NCI-H1436 treated with DMSO at 0.1 percent for 48 hours (cell line): Measurements from ENCODE around the gene GZMB.
A peak's percentile ranks its signal among the peaks of the same experiment; 100 is the strongest.
"Not testable (repeated sequence)": the region's sequence is repeated elsewhere in the genome, so short reads cannot be mapped to it uniquely, and the experiment has no call there.

Experiments
- DNase-seq: peaks from one replicate; lab custom pipeline; 2025; lab: John Stamatoyannopoulos, UW

GZMB gene, protein sequence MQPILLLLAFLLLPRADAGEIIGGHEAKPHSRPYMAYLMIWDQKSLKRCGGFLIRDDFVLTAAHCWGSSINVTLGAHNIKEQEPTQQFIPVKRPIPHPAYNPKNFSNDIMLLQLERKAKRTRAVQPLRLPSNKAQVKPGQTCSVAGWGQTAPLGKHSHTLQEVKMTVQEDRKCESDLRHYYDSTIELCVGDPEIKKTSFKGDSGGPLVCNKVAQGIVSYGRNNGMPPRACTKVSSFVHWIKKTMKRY

DNA sequence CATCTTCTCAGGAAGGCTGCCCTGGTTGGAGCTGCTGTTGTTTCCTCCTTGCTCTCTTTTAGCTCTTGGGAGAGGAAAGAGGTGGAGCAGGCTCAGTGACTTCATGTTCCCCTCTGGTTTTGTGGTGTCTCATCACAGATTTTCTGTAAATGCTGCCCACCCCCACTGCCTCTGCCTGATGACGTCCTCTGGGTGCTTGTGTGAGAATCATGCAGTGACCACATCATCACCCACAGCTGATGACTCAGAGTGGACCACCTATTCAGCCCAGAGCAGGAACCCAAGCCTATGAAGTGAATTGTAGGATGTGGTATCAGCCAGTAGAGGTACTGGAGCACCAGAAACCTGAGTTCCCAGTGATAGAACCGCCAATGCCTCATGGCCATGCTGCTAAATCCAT lies at the start of gene GZMB:
GZMB (minus strand) TSS at position 33 of the 400 bp plus-strand sequence; CDS start at position 3, 30 bp downstream.
- no peak for DNase-seq

DNA sequence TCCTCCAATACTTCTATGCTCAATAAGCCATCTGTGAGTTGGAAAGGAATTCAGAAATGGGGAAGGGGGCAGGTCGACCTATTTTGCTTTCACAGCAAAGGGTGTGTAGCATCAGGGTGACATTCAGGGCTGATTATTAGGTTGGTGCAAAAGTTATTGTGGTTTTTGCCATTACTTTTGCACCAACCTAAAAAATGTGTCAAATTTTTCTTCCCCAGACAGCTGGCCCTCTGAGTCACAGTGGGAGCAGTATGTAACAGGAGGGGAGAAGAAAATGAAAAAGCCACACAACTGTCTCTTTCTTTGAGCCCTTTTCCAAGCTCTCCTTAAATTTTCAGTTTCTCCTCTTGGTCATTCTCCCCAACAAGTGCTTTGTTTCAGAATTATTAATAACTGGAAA lies 47.1 kb upstream of the GZMB start:
- DNase-seq: no peak

DNA sequence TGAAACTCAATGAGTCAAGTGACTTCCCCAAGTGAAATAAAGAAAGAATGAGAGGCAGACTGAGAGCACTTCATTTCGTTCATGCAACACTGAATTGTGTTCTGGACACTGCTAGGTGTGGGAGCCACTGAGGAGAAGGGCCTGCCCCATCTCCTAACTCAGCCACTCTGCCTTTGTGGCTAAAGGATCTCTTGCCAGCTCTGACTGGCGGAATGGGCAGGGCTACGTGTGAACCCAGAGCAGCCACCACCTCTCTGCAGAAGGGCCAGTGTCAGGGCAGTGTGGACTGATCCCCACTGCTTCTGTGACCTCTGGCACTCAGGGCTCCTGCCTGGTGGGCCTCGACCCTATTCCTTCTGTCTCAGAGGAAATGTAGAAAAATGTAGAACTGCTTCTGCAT lies 46.5 kb upstream of the GZMB start:
- no peak for DNase-seq

DNA sequence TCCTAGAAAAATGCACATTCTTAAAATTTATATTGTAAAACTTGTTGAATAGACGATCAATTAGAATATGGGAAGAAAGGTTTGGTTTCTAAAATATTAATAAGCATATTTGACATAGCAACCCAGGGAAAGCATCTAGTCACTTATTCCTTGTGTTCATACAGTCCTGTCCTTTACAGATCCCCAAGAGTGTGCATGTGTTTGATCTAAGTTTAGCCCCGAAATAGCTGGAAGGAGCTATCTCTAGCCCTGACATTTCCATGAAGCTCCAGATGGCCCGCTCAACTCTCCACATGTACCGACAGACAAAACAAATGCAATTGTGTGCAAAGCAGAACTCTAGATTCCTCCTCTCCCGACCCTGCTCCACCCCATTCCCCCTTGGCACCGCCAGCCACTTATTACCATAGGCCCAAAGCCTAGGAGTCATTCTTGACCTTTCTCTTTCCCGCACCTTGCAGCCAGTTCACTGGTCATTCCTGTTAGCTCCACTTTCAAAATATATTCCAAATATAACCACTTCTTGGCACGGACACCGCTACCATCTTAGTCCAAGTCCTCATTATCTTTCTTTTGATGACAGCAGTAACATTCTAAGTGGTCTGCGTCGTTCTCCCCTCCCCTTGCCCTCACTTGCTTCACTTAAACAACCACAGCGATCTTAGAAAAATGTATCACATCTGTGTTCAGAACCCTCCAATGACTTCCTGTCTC lies 45.4 kb upstream of the GZMB start:
- DNase-seq: no peak

DNA sequence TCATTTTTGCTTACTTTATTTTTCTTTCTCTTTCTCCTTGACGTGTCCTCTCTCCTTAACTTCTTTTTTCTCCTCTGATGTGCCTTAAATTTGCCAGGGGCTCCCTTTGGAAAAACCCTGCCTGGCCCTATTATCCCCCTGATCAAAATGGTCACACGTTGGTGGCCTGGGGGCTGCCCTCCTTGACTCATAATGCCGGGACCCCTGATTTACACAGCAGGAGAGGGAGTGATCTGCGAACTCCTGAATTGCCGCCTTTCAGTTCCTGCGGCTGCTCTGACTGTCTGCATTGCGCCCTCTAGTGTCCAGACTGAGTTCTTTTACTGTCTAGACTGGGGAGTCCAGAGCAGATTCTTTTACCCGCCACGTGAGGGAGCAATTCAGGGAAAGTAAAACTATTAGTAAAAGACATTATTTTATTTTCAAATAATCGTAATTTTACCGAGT lies 44.8 kb upstream of the GZMB start:
- DNase-seq: peak; percentile 33

DNA sequence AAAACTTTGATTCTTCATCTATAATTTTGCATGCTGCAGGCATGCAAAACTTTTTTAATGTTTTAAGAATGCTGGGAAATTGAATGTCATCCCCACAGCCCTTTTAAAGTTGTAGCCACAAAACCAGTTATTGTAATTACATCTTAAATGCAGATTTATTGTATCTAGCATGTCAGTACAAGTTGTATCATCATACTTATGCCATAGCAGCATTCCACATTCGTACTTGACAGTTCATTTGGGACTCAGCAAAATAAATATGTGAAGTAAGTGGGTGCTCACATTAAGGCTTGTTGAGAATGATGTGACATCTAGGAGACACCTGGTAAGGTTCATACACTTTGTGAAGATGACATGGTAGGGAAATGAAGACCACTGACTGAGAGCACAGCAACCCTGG lies 44.0 kb upstream of the GZMB start:
- no peak for DNase-seq

DNA sequence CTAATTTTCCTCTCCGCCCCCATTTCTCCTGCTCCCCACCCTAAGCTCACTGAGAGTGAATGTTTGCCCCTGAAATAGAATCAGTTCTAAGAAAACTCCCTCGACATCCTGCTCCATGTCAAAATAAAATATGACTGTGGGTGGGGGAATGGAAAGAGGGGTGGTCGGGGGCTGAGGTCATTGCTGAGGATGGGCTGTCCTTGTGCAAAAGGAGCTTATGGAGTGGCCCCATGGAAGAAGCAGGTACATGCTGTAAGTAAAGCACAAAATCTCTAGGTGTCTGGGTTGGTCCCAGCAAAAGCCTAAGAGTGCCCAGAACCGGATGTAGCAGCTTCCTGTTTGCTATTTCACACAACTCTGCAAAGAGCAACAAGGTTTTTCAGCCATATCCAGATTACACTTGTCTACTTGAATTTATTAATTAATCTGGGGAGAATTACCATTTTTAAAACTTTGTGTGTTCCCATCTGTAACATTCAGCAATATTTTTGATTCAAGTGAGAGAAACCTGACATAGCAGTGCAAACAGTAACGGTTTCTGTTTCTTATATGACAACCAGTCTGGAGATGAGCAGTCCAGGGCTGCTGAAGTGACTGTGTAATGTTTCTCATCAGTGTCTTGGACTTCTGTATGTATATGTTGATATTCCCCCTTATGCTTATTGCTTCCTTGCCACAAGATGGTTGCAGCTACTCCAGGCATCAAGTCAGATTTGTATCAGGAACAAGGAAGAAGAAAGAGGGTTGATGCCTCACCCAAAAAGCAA lies 40.4 kb upstream of the GZMB start:
- no peak for DNase-seq

DNA sequence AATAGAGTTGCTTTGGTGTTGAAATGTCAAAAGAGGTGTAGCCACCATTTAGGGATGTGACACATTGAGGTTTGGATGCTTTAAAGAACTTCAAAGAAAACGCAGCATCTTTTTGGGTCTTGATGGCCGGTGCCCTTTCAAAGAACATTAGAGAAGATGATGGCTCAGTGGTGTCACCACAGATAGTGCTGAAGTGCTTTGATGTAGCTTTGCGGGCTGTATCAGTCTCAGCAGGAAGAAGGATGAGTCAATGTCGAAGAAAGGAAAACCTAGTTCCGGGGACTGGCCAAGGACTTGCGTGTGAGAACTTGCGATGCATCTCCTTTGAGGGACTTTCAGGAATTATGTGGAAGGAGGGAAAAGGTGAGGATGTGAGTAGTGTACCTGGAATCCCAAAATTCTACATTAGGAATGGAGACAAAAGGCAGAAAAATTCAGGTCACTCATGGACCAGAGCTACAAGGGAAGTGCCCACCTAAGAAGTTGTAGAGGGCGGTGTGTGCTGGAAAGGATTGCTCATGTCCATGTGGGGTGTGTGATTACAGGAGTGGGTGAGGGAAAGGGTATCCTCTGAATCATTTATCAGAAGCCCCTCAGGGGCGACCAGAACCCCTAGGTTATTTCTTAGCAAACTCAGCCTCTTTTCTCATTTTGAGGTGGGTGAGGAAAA lies 39.7 kb upstream of the GZMB start:
- no peak for DNase-seq

DNA sequence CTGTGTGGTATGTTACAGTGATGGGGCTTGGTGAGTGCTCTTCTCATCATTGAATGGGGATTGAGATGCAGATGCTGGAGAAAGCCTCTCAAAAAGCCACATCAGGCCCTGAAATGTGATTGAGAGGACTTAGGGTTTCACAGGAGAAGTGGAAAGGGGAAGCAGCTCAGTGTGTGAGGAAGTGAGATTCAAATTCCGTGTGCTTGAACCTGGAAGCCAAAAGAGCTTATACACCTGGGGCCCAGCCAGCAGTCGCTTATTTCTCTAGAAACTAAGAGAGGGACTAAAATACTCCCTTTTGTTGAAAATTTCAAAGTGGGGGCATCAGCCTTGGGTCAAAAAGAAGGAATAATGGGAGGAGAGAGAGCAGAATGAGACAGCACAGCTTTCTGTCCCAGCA lies 39.1 kb upstream of the GZMB start:
- no peak for DNase-seq

DNA sequence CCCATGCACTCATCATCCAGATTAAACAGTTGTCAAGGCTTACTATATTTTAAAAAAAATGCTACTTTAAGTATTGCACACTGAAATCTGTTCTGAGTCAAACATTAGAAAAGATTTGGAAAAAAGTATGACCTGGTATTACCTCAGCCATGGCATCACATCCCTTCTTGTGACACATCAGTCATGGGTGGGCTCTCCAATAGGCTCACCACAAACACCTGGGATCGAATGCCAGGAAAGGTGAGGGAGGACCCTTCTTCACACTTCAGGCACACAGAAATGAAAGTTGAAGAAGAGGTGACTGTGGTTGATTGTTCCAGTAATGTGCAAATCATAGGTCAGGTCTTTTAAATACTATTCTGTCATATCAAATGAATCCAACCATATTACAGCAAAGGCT lies 36.6 kb upstream of the GZMB start:
- no peak for DNase-seq

DNA sequence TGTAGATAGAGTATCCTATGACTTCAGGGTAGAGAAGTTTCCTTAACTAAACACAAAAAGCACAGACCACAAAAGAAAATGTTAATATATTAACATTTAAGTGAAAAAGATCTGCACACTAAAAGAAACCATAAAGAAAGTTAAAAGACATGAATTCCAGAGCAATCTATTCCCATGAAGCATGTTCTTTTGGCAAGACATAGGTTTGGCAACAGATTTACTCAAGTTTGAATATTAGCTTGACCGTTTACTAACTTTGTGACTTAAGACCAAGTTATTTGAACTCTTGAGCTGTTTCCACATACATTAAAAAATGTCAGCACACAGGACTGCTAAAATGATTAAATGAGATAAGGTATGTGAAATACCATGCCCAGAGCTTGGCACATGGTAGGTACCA lies 35.7 kb upstream of the GZMB start:
- DNase-seq: no peak

DNA sequence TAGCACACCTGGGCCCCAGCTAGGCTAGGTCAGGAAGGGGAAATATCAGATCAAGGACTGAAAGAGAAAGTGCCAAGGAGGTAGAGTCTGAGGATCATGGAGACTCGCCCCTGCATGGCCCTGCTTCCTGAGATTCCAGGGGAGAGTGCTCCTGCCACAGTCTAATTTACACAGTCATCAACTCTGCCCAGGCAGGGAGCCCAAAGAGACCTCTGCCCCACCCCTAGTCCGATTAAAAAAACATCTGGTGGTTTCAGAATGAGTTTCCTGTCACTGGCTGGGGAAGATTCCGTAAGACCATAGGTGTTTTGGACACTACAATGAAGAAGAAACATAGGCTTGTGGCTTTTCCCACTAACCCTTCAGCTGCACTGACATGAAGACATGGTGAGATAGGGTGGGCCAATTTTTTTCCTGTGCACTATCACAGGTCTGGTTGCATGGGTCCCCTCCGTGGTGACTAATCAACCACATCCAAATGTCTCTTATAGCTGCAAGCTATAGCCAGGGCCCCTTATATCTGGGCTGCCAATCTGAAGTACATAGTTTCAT lies 31.5 kb upstream of the GZMB start:
- no peak for DNase-seq

DNA sequence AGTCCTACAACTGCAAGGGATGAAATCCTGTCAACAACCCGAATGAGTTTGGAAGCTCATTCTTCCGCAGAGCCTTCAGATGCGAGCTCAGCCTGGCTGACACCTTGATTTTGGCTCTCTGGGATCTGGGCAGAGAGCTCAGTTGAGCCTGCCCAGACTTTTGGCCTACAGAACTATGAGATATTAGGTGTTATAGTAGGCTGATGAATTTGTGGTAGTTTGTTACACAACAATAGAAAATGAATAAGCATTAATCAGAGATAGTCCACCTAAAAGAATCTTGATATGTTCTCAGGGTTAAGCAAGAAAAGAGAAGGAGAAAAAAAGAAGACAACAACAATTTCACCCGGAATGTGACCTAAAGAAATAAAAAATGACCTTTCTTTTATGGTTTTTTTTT lies 30.4 kb upstream of the GZMB start:
- DNase-seq: no peak

DNA sequence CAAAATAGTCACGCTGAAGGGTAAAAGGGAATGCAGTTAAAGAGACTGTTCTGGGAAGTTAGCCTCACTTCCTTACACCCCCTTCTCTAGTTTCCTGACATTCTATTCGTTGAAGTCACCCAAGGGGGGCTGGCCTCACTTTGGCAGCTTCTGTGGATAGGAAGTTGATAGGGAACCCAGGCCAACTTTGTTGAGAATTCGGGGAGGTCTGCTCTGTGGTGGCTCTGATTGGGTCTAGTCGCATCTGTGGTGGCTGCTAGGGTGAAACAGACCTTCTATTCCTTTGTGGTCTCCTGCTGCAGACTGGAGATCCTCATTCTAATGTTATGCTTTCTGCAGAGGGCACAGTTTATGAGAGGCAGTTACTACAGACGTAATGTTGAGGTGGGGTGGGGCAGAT lies 28.8 kb upstream of the GZMB start:
- no peak for DNase-seq

DNA sequence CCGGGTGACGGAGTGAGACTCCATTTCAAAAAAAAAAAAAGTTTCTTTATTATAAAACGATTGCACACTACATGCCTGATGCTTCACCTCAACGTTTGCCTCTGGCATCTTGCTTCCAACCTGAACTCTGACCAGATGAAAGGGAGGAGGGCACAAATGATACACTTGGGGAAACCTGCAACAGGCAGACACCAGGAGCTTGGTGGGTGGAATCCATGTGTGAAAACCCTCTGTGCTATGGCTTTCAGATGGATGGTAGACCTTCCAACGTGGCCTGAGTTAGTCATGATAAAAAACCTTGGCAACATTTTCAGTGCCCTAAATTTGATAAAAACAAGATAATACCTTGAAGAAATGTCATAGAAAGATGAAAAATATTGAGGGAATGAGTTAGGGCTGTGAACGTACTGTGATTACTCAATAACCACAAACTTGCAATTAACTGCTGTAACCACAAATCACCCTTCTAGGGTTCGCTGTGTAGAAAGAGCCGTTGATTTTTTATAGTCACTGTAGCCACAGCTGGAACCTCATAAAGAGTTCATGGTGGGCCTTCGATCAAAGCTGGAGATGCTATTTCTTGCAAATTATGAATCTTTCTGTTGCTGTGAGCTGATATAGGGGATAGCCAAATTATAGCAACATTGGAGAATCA lies 26.1 kb upstream of the GZMB start:
- DNase-seq: no peak

DNA sequence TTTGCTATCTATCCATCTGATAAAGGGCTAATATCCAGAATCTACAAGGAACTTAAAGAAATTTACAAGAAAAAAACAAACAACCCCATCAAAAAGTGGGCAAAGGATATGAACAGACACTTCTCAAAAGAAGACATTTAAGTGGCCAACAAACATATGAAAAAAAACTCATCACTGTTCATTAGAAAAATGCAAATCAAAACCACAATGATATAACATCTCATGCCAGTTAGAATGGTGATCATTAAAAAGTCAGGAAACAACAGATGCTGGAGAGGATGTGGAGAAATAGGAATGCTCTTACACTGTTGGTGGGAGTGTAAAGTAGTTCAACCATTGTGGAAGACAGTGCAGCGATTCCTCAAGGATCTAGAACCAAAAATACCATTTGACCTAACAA lies 14.4 kb upstream of the GZMB start:
- not testable (repeated sequence) for DNase-seq

DNA sequence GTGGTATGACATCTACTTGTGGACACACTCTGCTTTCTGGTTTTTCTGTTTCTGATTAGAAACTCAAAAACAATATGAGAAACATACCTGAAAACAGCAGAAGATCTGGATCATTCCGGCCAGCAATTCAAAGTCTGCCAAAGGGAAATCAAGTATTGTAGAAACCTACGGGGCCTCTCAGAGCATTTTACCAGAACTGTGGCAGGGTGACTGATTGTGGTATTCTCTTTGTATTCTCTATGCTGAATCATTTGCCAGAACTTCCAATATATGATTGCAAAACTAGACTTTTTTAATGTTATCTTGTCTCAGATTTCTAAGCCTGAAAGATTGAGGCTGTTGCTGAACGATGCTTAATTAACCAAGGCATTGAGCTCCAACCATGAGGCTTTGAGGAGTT lies 5.9 kb upstream of the GZMB start:
- DNase-seq: no peak

DNA sequence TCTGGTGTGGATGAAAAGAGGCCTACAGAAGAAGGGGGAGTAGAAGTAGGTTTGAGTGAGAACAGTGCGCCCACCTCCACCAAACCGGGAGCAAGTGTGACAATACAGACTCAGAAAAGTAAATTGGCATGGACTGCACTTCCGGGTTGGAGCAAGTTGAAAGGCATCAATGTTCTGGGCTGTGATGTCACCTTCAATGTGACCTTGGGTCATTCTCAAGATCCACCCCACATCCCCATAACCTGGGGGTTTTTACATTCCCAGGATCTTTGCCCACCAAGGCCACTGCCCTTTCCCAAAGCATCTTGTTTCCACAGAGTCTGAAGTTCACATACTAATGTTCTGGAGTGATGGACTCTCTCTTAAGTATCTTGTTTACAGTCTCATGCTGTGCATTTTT lies 5.3 kb upstream of the GZMB start:
- no peak for DNase-seq

DNA sequence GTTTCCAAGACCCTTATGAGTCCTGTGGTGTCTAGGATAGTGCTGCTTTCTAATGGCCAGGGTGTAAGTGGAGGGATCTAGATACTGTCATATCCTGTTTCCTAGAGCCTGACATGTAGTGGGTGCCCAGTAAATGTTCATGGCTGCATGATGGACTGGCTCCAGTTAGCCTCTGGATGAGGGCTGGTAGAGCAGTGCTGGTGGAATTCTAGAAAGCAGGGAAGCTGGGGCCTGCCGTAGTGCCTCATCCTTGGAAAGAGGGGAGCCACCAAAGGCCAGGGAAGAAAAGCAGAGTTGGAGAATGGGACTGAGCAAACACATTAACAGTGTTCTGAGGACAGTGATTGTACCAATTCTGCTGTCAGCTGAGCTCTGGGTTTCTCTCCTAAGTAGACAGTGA lies 637 bp downstream of the GZMB start:
- DNase-seq: no peak

DNA sequence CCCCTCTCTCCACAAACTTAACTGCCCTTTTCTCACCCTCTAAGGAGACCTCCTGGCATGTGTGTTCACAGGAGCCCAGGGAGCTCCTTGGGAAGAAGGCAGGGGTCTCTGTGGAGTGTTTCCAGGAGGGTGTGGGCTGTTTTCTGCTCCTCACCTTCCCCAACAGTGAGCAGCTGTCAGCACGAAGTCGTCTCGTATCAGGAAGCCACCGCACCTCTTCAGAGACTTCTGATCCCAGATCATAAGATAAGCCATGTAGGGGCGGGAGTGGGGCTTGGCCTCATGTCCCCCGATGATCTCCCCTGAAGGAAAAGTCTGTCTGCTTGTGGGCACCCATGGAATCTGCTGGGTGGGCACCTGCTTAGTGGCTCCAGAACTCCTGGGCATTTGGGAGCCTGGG lies 1.2 kb downstream of the GZMB start:
- no peak for DNase-seq

DNA sequence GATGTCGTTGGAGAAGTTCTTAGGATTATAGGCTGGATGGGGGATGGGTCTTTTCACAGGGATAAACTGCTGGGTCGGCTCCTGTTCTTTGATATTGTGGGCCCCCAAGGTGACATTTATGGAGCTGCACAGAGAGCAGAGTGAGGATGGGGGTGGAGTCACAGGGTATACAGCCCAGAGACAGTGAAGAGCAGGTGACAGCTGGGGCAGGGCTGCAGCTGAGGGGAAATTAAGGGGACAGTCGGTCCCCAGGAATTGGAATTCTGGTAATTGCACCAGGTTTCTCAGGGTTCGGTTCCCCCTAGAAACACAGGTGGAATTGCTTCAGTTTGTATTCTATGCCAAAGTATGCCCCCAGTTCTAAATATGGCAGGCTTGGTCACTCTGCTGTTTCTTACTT lies 1.7 kb downstream of the GZMB start:
- no peak for DNase-seq
